Stimulated activated CD4-positive, alpha-beta T cell treated with anti-CD3 and anti-CD28 coated beads, Interleukin-4, amount 100 ng/mL, for 24 hours (primary cell): ENCODE measurements around the gene NHSL2.

Experiments used
- DNase-seq: peaks from one replicate; pipeline ENCODE4 v3.0.0-alpha.2; 2020

The NHSL2 gene

DNA sequence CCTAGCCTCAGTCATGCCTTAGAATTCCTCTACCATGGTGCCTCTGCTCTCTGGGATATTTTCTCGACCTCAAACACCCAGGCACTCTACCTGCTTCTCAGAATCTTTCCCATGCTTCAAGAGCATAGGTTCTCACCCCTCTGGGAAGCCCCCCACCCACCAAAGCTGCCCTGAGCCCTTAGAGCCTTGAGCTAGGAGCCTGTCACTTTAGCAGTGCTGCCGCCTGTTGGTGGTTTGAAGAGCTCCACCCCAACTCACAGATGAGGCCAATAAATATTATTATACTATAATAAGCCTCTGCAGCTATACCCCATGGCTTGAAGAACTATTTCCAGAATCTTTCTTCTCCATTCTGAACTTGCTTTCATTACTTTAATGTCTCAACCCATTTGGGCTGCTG, 111.3 kb downstream of the NHSL2 start:
- DNase-seq = peak; percentile 9

DNA sequence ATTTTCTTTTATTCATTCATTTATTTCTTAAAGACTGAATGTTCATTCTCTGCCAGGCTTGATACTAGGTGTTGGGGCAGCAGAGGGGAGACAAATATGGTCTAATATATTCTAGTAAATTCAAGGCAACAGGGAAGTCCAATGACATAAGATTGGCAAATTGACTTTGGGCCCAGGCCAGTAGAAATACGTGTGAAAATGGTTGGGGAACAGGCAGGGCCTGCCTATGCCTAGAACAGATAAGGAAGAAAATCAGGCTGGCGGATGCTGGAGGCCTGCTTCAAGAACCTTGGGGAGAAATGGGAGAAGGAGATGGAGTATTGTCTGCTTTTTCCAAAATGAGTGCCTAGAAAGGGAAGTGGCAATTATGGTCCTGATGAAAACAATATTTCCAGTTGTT, 112.4 kb downstream of the NHSL2 start:
- no peak for DNase-seq

DNA sequence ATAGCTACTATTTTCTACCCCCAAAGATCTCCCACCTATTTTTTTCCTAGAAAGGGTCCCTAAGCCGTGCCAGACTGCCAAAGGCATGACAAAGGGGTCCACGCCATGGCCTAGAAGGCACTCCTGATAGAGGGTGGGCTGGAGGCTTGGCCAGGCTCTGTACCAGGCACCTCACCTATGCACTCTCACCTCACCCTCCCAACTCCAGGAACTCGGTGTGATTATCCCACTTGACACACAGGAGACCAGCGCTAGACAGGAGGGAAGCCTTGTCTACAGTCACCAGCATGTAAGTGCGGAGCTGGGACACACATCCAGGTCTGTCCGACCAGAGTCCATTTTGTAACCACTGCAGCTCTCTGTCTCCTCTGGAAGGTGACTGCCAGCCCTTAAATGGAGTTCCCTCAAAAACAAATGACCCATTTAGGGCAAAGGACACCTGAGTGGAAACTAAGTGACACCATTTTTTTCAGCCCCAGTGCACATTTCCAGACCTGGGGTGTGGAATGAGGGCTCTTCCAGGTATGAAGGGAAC, 114.7 kb downstream of the NHSL2 start:
- DNase-seq = no peak

GRCh38 chrX:72026341-72027023, 115.8 kb downstream of the NHSL2 start:
- no peak for DNase-seq

- DNase-seq = no peak
Measured at GRCh38 chrX:72027024-72027913, 116.6 kb downstream of the NHSL2 start.

DNA sequence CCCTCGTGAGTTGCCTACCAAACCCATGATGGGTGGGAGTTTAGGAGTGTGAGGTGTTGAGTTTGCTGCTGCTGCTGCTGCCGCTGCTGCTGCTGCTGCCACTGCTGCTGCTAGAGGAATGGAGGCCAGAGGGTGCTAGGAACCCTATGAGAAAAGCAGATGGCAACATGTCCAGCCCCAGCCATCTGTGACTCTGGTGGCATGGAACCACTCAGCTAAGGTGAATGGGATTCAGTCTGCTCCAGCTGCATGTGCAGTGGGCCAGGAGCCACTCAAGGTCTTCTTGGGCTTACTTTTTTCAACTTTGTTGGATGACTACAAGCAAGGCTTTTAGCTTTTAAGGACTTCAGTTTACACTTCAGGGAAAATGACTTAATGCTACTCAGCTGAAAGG, 117.3 kb downstream of the NHSL2 start:
- no peak for DNase-seq

DNA sequence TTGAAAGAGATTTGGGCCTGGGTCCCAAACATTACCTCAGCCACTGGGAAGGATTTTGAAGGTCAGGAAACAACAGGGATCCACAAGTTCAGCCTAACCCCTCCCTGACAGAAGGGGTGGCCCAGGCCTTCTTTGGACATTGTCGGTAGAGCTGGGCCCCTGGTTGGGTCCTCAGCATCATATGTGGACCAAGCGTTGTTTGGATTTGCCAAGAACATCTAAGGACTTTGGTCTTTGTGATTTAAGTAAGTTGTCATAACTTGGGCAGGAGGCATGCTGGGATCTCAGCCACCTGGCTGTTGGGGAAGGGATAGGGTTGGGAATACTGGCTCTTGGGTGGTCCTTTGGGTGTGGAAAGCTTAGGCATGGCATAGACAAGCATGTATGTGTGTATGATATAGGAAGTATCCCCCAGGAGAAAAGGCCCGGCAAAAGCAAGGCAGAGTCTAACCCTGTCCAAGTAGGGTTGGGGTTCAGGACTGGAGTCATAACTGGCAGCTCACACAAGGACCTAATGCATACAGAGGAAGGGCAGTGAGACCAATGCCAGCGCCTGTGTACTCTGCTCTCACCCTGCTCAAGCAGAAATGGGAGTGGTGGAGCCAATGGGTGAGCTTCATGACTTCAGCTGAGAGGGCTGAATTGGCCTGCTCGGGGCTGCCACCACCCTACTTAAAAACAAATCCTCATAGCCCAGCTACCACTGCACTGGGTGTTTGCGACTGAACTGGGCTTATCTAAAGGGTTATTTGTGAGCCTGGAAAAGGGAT, 118.2 kb downstream of the NHSL2 start:
- DNase-seq = no peak

- no peak for DNase-seq
Measured at GRCh38 chrX:72029483-72030411, 119.1 kb downstream of the NHSL2 start.

DNA sequence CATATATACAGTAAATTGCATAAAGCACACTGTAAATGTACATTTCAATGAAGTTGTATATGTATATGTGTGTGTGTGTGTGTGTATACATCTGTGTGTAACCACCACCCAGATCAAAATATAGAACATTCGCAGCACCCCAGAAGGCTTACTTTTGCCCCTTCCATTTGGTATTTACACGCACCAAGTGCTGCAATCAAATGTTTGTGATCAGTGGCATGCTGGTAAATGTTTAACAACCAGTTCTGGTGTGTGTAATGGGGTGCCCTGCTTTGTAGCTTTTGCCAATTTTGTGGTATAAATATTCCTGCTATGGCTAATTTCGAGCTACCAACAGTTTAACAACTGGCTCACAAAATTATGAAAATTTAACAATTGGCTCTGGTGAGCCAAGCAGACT, 119.8 kb downstream of the NHSL2 start:
- no peak for DNase-seq

- no peak for DNase-seq
Measured at GRCh38 chrX:72031118-72031517, 120.5 kb downstream of the NHSL2 start.

DNA sequence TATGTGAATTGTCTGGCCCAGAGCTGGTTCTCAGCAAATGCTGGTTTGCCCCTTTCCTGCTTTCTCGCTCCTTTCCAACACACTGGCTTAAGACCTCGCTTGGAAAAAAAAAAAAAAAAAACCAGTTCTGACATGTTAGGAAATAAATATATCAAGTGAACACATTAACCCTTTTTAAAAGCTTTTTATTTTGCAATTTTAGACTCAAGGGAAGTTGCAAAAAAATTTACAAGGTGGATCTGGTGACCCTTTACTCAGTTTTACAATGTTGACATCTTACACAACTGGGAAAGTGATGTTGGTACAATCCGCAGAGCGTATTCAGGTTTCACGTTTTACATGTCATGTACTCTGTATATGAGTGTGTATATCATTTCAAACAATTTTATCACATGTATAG, 121.0 kb downstream of the NHSL2 start:
- DNase-seq = no peak

DNA sequence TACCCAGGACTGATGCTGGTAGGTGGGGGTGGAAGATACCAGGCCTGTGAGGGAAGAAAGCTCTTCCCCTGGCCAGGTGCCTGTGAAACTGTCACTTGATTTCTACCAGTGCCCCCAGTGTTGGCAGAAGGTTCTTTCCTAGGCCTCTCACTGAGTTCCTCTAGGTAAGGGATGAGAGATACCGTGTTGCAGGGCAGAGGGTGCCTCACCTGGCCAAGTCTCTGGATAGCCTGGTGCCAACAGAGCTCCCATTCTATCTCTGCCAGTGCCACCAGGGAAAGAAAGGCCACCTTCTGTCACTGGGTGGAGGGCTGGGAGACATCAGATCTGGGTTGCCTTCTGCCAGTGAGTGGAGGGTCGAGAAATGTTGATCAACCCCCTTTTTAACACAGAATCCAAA, 127.0 kb downstream of the NHSL2 start:
- no peak for DNase-seq

DNA sequence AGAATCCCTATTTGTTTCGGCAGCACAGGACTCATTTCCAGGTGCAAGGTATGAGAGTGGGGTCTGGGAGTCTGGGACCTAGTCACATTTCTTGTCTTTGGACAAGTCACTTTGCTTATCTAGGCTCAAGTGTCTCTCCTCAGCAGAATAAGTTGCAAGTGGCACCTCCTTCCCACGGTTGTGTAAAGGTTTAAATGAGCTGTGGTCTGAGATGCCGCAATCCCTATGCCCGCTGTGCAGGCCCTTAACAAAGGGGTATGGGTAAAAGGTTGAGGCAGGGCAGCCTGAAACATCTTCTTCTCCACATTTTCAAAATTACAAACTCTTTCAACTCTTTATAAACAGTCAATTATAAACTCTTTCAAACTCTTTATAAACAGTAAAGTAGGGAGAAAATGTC, 127.4 kb downstream of the NHSL2 start:
- DNase-seq = no peak

GRCh38 chrX:72038868-72039267, 128.2 kb downstream of the NHSL2 start:
- DNase-seq = no peak

- no peak for DNase-seq
Measured at GRCh38 chrX:72040506-72040905, 129.9 kb downstream of the NHSL2 start.

DNA sequence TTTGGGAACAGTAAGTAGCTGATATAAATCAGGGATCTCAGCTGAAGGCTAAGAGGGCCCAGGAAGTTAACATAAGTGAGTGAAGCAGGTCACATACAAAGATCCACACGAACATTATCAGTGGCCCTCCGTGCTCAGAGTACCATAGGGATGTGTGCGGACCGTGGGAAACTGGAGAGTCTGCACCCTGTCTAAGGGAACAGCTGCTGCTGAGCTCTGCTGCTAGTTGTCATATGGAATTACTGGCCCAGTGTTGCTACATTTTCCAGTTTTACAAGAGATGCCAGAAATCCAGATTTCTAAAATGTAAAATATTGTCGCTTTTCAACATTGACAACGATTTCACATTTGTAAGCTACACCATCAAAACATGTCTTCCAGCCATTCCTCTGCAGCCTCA, 130.5 kb downstream of the NHSL2 start:
- DNase-seq = no peak

DNA sequence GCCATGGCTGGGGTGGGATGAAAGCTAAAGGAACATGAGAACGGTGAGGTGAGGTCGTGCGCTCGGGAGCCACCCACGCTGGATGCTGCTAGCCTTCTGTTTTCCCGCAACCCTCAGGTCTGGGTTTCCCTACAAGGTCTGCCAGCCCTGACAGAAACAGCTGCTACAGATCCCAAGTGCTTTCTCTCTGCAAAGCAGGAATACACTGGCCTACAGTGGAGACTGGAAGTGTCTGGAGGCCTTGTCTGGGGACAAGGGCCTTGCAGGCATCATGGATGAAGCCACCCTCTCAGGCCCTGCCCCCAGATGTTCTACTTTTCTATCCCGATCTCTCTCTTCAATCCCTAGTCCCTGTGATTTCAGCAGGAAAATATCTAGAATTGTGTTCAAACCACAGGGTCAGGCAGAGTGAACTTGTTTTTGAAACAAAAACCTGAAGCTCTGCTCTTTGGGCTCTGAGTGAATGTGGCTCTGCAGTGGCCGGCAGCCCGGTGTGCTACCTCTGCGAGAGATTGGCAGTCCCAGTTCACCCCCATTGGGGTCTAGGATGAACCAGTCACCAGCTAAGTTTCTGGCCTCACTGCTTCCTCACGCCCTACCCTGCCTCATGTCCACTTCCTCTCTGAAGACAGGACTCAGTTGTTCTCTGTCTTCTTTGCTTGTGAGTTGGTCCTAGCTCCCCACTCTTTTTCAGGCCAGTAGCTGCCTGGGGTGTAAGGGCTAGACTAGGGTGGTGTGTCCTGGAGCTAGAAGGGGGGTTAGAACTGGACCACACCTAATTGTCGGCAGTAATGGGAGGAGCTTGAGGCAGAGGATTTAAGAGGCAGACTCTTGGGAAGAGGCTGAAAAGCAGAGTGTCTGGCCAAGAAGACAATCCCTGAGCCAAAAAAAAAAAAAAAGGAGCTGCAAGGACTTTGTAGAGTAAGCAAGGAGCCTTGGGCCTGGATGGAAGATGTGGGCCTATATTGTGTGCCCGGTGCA, 131.5 kb downstream of the NHSL2 start:
- no peak for DNase-seq

DNA sequence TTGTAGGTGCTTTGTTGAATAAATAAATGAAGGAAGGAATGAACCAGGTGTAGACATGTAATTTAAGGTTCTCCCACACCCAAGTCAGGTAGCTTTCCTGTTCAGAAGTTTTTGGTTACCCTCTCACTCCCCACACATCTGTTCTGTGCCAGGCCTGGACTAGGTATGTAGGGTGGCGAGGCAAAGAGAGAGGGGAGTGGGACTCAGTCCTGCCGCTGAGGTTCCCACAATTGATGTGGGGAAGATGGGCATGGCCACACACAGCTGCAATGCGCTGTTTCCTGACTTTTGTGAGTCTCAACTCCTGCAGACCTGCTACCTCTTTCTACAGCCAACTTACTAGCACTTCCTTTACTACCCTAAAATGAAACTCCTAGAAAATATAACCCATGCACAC, 132.2 kb downstream of the NHSL2 start:
- no peak for DNase-seq

DNA sequence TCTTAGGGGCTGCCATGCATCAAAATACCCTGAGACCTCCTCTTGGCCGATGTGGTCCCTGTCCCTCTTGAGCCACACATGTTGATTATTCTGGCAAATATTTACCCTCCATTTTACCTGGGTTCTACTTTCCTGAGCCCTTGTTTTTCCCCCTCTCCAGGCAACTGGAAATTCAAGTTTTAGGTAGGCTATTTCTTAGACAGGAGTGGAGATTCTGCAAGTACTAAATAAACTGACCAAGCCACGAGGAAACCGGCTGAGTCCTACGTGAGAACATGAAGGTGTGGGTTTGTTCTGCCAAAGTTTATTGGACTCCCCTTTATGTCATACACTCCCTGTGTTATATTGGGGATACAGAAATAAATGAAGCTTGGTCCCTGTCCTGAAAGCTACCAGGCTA, 133.0 kb downstream of the NHSL2 start:
- no peak for DNase-seq

DNA sequence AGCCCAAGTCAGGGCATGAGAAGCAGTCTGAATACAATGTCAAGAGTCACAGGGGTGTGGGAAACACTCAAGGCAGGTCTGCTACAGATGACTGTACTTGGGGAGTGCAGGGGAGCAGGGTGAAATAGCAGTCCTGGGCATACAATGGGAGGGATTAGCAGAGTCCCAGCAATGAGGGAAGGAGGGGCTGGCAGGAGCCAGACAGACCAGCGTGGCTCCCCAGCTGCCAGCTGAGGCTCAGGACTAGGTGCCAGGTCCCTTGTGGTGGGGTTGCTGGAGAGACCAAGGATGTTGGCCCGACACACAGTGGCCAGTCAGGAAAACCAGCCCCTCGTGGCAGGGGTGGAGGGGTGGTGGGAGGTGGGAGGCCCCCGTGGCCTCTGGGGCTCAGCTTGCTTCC, 134.5 kb downstream of the NHSL2 start:
- no peak for DNase-seq
